HG03097 (cell line): ENCODE data around the gene FAIM2.
"Not testable (repeated sequence)": the region's sequence is repeated elsewhere in the genome, so short reads cannot be mapped to it uniquely, and the experiment has no call there.

Experiments
- ATAC-seq: cut with Tn5 transposase; IDR thresholded peaks from one replicate; pipeline ENCODE4 v1.9.1; 2021; ENCODE audit not compliant: unreplicated experiment, low FRiP score

FAIM2 gene

DNA sequence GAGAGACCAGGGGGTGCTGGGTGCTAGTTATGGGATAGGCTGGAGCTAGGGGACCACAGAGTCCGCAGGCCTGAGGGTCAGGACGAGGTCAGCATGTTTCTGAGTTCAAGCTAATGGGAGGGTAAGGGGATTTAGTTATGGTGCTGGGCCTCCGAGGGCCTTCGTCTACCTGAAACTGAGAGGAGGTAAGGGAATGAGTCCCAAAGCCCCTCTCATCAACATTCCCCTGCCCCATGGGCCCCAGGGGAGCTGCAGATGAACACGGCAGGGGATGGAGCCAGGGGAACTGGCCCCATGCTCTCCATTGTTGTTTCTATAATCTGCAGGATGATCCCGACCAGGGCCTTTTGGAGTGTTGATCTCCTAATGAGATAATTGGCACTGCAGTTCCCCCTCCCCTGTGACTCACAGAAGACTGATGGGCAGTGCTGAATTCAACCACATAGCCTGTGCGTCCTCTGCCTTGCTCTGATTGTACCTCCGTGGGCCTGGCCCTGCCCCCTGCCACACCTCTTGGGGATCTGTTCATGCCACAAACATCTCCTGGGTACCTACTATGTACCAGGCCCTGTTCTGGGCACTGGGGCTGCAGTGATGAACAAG lies 21.4 kb downstream of the FAIM2 start:
- ATAC-seq, result no peak

DNA sequence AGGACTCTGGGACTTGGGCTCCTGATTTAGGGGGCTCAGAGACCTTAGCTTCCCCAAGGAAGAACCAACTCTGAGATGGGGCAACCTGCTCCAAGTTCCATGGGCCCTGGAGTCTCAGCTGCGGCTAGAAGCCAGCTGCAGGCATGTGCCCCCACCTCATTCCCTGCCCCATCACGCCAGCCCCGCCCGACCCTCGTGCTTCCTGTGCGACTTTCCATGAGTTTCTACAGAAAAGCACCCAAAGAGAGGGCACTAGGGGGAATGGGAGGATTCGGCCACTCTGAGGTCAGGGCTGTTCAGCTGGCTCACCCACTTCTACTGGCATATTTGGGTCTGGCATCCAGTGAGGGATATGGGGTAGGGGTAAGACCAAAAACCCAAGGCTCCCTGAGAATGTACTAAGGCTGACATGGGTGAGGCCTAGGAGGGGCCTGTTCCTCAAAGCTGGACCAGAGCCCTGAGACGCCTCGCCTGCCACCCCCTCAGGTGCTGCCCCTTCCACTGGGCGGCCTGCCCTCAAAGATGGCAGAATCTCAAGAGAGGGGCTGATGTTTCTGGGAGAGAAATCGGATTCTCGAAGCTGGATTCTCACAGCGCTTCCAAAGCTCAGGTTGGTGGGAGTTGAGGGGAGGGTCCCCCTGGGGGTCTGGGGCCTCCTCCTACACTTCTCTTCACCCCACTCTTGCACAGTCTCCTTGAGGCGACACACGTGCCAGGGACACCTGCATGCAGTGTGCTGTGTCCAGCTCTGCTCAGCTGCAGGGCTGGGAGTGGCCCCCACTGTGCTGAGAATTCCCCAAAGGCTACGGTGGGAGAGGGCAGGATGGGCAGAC lies 22.1 kb downstream of the FAIM2 start:
- ATAC-seq, result no peak

DNA sequence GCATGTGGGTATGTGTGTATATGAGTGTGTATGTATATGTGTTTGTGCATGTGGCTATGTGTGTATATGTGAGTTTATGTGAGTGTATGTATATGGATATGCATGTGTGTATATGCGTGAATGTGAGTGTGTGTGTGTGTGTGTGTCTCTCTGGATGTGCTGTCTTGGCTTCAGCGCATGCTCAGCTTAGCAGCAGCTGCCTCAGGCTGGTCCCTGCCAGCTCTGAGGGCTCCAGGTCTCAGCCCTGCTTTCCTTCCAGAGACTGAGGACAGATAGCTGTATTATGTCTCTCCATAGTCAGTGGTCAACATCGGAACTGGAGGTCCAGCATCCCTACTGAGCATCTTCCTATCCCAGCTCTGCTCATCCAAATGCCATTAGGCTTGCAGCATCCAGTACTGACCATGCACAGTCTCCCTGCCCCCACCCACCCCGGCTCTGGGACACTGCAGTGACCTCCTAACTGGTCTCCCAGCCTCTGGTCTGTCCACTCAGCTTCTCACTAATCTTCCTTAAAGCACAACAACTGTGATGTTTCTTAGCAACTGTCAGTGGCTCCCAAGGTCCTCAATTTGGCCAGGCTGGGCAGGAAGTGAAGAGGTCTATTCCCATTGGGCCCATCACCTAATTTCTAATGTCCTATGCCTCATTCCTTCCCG lies 22.8 kb downstream of the FAIM2 start:
- no peak for ATAC-seq

DNA sequence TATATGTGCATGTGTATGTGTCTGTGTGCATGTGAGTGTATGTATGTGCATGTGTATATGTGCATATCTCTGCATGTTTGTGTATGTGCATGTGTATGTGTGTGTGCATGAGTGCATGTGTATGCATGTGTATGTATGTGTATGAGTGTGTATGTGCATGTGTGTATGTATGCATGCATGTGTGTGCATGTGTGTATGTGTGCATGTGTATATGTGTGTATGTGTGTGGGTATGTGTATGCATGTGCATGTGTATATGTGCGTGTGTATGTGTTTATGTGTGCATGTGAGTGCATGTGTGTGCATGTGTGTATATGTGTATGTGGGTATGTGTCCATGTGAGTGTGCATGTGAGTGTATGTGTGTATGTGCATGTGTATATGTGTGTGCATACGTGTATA lies 24.6 kb downstream of the FAIM2 start:
- ATAC-seq, result not testable (repeated sequence)

DNA sequence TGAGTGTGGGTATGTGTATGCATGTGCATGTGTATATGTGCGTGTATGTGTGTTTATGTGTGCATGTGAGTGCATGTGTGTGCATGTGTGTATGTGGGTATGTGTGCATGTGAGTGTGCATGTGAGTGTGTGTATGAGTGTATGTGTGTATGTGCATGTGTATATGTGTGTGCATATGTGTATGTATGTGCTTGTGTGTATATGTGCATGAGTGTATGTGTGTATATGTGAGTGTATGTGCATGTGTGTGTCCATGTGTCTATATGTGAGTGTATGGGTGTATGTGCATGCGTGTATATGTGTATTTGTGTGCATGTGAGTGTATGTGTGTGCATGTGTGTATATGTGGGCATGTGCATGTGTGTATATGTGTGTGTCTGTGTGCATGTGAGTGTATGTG lies 25.7 kb downstream of the FAIM2 start:
- no peak for ATAC-seq

DNA sequence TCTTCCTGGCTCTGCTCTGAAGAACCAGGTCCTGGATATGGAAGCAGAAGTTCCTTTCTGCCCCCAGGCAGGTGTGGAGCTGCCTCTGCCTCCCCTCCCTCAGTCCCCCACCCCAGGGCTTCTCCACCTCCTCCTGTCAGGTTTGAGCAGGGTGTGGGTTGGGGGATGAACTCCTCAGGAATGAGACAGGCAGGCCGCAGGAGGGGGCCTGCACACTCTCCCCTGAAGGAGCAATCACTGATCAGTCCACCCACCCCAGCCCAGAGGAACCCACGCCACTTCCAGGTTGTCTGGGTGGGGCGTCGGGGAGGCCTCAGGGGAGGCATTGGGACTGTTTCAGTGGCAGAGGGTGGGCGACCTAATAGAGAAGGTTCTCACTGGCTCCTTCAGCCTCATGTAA lies 26.6 kb downstream of the FAIM2 start:
- ATAC-seq, result no peak

DNA sequence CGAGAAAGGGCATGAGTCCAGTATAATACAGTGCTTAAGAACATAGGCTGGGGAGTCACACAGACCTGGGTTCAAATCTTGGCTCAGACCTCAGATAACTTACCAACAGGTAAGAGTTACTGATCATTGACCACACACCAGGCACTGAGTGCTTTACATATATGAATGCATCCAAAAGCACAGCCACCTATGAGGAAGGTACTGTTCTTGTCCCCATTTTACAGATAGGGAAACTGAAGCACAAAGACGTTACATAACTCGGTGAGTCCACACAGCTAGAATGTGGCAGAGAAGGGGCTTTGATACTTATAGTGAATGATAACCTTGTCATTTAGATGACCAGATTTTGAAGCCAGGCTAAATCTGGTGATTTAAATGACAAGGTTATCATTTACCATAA lies 27.6 kb downstream of the FAIM2 start:
- ATAC-seq, result no peak

DNA sequence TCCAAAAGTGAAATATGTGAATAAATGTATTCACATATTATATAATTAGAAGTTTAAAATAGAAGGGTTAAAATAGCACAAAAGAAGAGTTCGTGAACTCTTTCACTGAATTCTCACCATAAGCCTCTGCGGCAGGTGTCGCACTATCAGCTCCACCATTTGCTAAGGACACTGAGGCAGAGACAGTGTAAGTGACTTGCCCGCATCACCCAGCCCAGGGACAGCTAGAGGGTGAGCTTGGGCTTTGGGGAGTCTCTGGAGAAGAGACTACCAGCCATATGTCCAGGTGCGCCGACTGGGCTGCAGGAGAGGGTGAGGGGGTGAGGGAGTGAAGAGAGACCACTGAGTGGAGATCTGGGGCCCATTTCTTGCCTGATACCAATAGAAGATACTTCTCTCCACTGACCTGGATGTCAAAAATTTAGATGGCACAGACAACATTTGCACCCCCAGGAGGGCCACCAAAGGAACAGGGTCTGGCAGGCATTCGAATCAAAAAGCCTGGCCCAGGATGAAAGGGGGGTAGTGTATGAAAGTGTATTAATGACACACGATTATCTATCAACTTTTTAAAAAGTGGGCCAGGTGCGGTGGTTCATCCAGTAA lies 28.5 kb downstream of the FAIM2 start:
- no peak for ATAC-seq

DNA sequence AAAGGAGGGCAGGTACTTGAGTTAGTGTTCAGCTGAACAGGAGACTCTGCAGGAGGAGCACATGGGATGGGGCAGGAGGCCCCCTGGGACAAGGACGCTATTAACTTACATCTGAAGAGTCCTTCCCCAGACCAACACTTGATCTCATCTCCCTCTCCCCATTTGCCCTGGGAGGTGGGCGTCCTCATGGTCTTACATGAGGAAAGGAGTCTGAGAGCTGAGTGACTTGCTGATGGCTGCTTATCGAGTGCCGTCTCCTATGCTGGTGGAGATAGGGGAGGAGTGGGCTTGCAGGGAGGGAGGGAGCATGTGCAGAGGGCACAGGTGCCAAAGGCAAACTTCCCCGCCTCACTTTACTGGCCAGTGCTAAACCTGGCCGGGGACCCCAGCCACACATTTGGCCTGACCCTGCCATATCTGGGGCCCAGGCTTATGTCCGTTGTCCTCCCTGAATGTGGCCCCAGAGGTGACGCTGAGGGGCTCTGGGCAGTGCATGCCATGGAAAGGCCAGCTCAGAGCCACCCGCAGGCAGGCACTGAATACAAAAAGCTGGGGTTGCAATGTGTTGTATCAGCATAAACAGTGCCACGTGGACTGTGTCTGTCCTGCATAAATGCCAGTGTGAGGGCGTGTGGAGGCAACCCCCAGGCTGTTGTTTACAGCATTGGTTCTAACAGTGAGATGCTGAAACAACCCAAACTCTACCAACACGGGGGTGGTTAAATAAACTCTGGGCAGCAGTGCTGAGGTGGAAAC lies 29.4 kb downstream of the FAIM2 start:
- ATAC-seq, result no peak

DNA sequence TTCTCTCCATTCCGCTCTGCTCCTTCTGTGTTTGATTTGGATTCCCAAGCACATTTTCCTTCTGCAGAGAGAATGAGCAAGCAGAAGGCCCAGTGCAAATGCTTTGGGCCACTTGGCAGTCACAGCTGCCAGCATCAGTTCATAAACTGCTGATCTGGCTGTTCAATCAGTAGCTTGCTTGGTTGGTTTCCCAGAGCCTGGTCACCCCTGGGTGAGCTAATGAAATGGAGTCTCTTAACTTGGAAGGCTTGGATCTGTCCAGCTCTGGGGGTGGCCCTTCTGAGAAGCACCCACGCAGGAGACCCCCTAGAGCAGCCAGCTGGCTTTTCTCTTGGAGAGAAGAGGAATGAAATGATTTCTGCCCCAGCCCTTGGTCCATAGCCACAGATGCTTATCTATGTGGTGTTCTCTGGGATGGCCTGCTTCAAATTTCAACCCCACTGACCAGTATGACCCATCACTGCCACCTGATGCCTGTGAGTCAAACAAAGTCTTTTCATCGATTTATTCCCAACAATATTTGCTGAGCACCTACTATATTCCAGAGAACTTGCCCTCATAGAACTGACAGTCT lies 30.3 kb downstream of the FAIM2 start:
- no peak for ATAC-seq

DNA sequence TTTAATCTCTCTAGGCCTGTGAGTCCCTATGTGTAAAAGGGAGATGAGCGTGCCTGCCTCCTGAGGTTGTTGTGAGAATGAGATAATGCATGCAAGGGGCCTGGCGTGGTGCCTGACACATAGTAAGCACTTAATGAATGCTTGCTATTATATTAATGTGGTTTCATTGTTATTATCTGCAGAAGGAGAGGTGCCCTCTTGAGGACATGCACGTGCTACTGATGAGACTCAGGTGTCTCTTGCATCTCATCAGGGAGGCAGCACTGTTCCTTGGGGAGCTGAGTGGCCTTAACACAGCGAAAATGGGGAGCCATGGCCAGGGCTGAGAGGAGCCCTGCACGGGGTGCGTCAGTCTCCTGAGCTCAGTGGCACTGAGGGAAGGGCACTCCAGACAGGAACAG lies 30.9 kb downstream of the FAIM2 start:
- ATAC-seq, result no peak

DNA sequence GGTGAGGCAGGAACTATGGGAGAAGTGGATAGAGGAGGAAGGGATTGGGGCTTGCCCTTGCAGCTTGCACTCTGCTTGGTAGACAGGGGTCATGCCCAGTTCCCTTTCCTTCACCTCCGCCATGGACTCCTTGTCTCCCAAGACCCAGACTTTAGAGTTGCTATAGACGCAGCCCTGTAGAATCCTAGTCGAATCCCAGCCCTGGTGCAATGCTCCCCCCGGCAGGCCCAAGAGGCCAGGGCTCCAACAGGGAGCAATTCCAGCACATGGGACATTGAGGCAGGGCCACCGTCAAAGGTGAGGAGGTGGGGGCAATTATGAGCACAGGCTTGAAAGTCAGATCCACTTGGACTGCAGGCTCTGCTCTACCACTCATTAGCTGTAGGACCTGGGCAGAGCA lies 31.3 kb downstream of the FAIM2 start:
- ATAC-seq, result no peak

DNA sequence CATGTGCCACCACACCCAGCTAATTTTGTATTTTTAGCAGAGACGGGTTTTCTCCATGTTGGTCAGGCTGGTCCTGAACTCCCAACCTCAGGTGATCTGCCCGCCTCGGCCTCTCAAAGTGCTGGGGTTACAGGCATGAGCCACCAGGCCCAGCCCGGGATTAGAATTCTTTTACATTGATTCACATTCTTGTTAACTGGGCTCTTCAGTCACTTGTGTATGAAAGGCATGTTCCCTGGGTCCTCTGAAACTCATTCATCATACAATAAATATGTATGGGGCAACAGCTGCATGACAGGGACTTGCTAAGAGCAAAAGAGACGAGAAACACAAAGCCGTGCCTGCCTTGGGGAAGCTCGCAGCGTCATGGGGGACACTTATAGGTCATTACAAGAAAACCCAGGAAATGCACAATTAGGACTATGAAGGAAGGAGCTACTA lies 31.9 kb downstream of the FAIM2 start:
- not testable (repeated sequence) for ATAC-seq

DNA sequence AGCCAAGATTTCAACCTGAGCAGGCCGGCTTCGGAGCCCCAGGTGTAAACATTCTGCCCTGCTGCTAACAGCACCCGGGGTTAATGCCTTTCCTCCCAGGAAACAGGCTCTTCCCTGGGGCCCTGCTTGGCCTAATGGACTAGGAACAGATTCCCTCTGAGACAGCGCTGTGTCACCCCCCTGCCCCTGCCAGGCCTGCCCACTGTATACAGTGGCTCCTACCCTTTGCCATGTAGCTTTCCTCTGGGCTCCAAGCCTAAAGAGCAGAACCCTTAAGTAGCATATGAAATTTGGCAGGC lies 32.5 kb downstream of the FAIM2 start:
- ATAC-seq, result no peak

DNA sequence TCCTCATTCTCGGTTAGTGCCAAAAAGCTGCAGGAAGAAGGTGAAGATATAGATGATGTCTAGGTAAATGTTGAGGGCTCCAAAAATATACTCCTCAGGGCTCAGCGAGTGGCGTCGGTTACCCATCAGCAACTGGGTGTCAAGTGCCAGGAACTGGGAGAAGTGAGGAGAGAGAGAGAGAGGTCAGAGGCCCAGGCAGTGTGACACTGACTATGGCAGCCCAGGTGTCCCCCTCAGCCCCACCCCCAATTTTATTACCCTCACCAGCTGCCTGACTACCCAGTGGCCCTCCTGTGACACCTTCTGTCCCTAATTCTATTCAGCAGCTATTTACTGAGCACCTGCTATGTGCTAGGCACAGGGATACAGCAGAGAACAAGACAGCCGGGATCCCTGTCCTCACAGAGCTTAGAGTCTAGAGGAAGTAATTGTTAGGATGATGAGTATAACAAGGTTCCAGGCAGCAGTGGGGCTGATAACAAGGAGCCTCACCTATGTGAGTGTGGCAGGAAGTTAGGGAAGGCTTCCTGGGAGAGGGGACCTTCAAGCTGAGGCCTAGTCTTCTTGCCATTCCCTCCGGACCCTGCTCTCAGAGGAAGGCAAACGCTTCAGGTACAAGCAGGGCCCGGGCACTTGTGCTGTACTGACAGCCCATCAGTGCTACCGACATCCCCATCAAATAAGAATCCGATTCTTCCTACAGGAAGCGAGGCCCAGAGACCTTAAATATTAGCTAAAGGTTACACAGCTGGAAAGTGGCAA lies 33.0 kb downstream of the FAIM2 start:
- ATAC-seq, result no peak

DNA sequence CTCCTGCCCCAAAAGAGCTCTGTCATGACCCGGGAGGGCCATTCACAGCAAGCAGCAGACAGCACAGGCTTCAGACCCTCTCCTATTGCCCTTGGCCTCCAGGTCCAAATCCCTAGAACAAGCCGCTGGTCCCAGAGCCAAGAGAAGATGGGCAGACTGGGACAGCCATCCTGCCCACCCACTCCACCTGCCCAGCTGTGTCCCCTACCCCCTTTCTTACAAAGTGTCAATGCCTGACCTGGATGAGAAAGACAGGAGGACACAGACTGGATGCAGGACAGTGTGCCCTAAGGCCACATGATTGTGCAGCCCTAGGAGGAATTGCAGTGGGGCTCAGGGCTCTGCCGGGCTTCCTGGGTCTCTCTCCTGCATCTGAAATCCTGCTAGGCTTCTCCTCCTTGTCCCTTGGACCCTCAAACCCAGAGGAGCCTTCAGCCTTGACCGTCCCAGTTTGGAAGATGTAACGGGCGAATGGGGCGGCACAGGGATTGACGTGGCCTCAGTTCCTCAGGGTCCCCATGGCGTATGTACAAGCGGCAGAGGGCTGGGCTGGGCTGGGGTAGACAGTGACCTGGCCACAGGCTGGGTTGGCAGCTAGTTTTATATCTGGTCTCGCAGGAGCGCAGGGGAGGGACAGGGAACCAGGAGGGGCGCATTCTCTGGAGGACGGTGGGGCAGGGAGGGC lies 33.7 kb downstream of the FAIM2 start:
- no peak for ATAC-seq

DNA sequence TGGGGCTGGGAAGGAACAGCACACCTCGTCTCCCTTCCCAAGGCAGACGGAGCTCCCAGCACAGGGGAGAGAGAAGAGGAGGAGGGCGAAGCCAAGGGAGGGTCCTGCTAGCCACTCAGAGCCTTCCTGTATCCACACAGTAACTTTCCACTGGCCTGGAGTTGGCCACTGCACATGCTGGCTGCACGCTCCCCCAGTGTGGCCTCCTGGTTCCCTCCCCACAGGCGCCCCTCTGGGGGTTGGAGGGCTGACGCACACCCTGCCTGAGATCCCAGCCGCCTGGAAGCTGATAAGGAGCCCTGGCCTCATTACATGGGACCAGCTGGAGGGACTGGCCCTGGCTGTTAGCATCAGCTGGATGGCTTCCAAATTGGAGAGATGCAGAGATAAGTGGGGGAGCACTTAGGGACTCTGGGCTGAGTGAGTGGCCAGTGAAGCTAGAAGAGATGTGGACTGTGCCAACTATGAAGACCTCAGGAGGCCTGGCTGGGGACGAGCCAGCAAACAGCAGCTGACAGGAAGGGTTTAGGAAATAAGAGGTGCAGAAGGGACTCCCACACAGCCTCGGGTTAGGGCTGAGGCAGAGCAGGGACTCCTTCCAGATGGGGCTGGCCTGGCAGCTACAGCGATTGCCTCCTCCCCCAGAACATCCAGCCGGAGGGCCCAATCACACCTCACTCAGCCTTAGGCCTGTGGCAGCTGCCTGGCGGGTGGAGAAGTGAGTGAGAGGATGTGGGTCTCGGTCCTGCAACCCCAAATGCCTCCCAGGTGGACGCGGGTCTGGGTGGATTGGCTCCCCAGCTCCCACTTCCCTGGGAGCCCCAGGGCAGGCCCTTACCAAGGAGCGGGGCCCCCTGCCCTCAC lies 34.5 kb downstream of the FAIM2 start:
- no peak for ATAC-seq

DNA sequence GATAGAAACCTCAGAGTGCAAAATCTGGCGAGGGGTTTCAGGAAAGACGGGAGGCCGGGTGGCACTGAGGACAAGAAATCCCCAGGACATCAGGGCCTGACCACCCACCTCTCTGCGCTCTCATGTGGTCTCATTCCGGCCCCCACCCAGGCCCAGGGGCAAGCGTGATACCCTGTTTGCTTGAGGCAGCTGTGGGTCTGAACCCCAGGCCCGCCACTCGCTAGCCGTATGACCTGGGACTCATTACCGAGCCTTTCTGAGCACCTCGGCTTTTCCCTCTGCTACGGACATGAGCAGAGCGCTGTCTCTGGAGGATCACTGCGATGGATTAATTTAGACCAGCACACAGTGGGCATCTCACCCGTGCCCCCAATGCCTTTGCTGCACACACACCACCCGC lies 35.3 kb downstream of the FAIM2 start:
- ATAC-seq, result no peak
